GM23338 (cell line): ENCODE data around the gene CYP2C19. TPM values are rescaled to one million over a fixed set of nuclear protein-coding genes. Genes with fewer than 3 reads are reported as not detected.

Experiments
- ATAC-seq: fragments of 200-7000 bp; cut with Tn5 transposase; 3 replicates; pipeline ENCODE4 v1.9.1; 2020
- DNase-seq: peaks from one replicate; pipeline ENCODE4 v3.0.0-alpha.2; 2015; ENCODE audit warnings: low spot score
- H2AFZ ChIP-seq: fragments of 200-600 bp; sonication (generic); 2 replicates; pipeline ENCODE4 v1.8.0; 2016; ENCODE audit warnings: antibody characterized with exemption, mild to moderate bottlenecking, moderate library complexity
- H3F3A ChIP-seq: fragments of 200-600 bp; sonication (generic); replicated peaks from 2 replicates; pipeline ENCODE4 v1.8.0; 2017; ENCODE audit warnings: antibody characterized with exemption, mixed run types, low read depth
- H3K27ac ChIP-seq: fragments of 200-600 bp; sonication (generic); 2 replicates; pipeline ENCODE4 v1.6.1; 2016; ENCODE audit warnings: low read depth
- H3K27me3 ChIP-seq: fragments of 200-600 bp; sonication (generic); 2 replicates; pipeline ENCODE4 v1.8.0; 2016; ENCODE audit warnings: mild to moderate bottlenecking, mixed run types, moderate library complexity; ENCODE audit not compliant: insufficient read depth
- H3K36me3 ChIP-seq: fragments of 200-600 bp; sonication (generic); 2 replicates; pipeline ENCODE4 v1.8.0; 2016; ENCODE audit warnings: mild to moderate bottlenecking; ENCODE audit not compliant: insufficient read depth
- H3K4me1 ChIP-seq: fragments of 200-600 bp; sonication (generic); 2 replicates; pipeline ENCODE4 v1.8.0; 2016; ENCODE audit warnings: mild to moderate bottlenecking, moderate library complexity; ENCODE audit not compliant: insufficient read depth
- H3K4me2 ChIP-seq: fragments of 200-600 bp; sonication (generic); 2 replicates; pipeline ENCODE4 v1.7.1; 2017; ENCODE audit warnings: mixed run types
- H3K4me3 ChIP-seq: fragments of 200-600 bp; sonication (generic); 2 replicates; pipeline ENCODE4 v1.6.1; 2016; ENCODE audit warnings: mixed run types
- H3K79me2 ChIP-seq: fragments of 200-600 bp; sonication (generic); replicated peaks from 2 replicates; pipeline ENCODE4 v1.8.0; 2017; ENCODE audit warnings: mild to moderate bottlenecking; ENCODE audit not compliant: insufficient read depth
- H3K9me2 ChIP-seq: fragments of 200-600 bp; sonication (generic); 2 replicates; pipeline ENCODE4 v1.8.0; 2017; ENCODE audit not compliant: insufficient read depth
- H4K20me1 ChIP-seq: fragments of 200-600 bp; sonication (generic); replicated peaks from 2 replicates; pipeline ENCODE4 v1.8.0; 2017; ENCODE audit warnings: mild to moderate bottlenecking; ENCODE audit not compliant: insufficient read depth
- H3K27ac Mint-ChIP-seq: 2 replicates; pipeline ENCODE4 v1.8.0; 2020; ENCODE audit warnings: inconsistent platforms, mild to moderate bottlenecking, moderate library complexity, mixed read lengths
- H3K27me3 Mint-ChIP-seq: 3 replicates; pipeline ENCODE4 v1.8.0; 2022; ENCODE audit warnings: low read depth, mild to moderate bottlenecking, moderate library complexity, mixed read lengths, inconsistent platforms; ENCODE audit not compliant: insufficient read depth, poor library complexity
- H3K36me3 Mint-ChIP-seq: 3 replicates; pipeline ENCODE4 v1.8.0; 2021; ENCODE audit warnings: low read depth, mild to moderate bottlenecking, inconsistent platforms, moderate library complexity, mixed read lengths
- H3K4me1 Mint-ChIP-seq: 3 replicates; pipeline ENCODE4 v1.8.0; 2020; ENCODE audit warnings: mild to moderate bottlenecking, inconsistent platforms, mixed read lengths
- H3K4me3 Mint-ChIP-seq: 3 replicates; pipeline ENCODE4 v1.8.0; 2021; ENCODE audit warnings: moderate library complexity, mild to moderate bottlenecking, inconsistent platforms, mixed read lengths
- H3K9me3 Mint-ChIP-seq: 3 replicates; pipeline ENCODE4 v1.8.0; 2020; ENCODE audit warnings: moderate library complexity, mild to moderate bottlenecking, inconsistent platforms, mixed read lengths
- CREB1 ChIP-seq: fragments of 250-450 bp; sonication (Bioruptor Pico); IDR thresholded peaks from 2 replicates; pipeline ENCODE4 v1.5.0; 2020; ENCODE audit warnings: low read depth, mild to moderate bottlenecking, moderate library complexity
- CTCF ChIP-seq, 2 experiments: fragments of 200-600 bp in 1 of 2; sonication (generic) in 1 of 2; conservative IDR thresholded peaks; 2 replicates each; pipeline versions ENCODE4 v1.5.1 to v1.6.1; 2016 to 2017; ENCODE audit warnings: antibody characterized with exemption in 2 of 2, low read depth in 2 of 2, mild to moderate bottlenecking in 2 of 2, moderate library complexity in 1 of 2
- ETS1 ChIP-seq: IDR thresholded peaks from 2 replicates; pipeline ENCODE4 v1.6.1; 2016; ENCODE audit warnings: antibody characterized with exemption
- EZH2 ChIP-seq: fragments of 200-600 bp; sonication (generic); IDR thresholded peaks from one replicate; pipeline ENCODE4 v1.8.0; 2017; ENCODE audit warnings: antibody characterized with exemption, mild to moderate bottlenecking, low read depth; ENCODE audit not compliant: unreplicated experiment
- EZH2phosphoT487 ChIP-seq: fragments of 200-600 bp; sonication (generic); IDR thresholded peaks from one replicate; pipeline ENCODE4 v1.8.1; 2018; ENCODE audit warnings: antibody characterized with exemption; ENCODE audit not compliant: unreplicated experiment
- JUNB ChIP-seq: IDR thresholded peaks from one replicate; pipeline ENCODE4 v1.6.1; 2016; ENCODE audit warnings: antibody characterized with exemption; ENCODE audit not compliant: unreplicated experiment
- NANOG ChIP-seq: IDR thresholded peaks from 2 replicates; pipeline ENCODE4 v1.6.1; 2016; ENCODE audit warnings: antibody characterized with exemption, borderline replicate concordance
- POLR2AphosphoS5 ChIP-seq: IDR thresholded peaks from 2 replicates; pipeline ENCODE4 v1.6.1; 2016; ENCODE audit warnings: antibody characterized with exemption, low read depth
- REST ChIP-seq: IDR thresholded peaks from one replicate; pipeline ENCODE4 v1.6.1; 2018; ENCODE audit warnings: antibody characterized with exemption; ENCODE audit not compliant: unreplicated experiment
- STAT1 ChIP-seq: IDR thresholded peaks from one replicate; pipeline ENCODE4 v1.6.1; 2016; ENCODE audit warnings: antibody characterized with exemption; ENCODE audit not compliant: unreplicated experiment
- ZNF114 ChIP-seq: fragments of 250-450 bp; sonication (Bioruptor Pico); IDR thresholded peaks from 2 replicates; pipeline ENCODE4 v1.5.0; 2020; ENCODE audit warnings: mild to moderate bottlenecking, moderate library complexity
- ZNF462 ChIP-seq: fragments of 250-450 bp; sonication (Bioruptor Pico); IDR thresholded peaks from 2 replicates; pipeline ENCODE4 v1.5.0; 2020; ENCODE audit warnings: mild to moderate bottlenecking, moderate library complexity
- polyA plus RNA-seq: library from polyadenylated mRNA; unstranded; fragments of >200 nt; fragmentation: Nextera tagmentation; extraction: Ambion mirVana; gene quantifications from 2 replicates; pipeline ENCODE4 v1.2.1, GENCODE V29; 2016
- total RNA-seq: library from RNA; depleted of rRNA; stranded (reverse); fragments of >200 nt; shearing (Covaris generic); gene quantifications from 2 replicates; pipeline ENCODE4 v1.2.3, GENCODE V29; 2014

CYP2C19 gene
- total and polyA plus RNA-seq, 2 experiments from 2014 or later = 0.21 TPM; not detected in 1

- no peak for ATAC-seq
- no peak for DNase-seq
- Histone ChIP-seq H3K9me2 (no peaks in the 10 kb centered on the region), H3F3A (no peaks in the 10 kb centered on the region), H3K27me3 (no peaks in the 10 kb centered on the region), H4K20me1 (no peaks in the 10 kb centered on the region), H2AFZ (no peak overlapping the region), H3K4me1 (no peaks in the 10 kb centered on the region), H3K79me2 (no peaks in the 10 kb centered on the region), H3K4me3 (no peak overlapping the region), H3K36me3 (no peaks in the 10 kb centered on the region), H3K27ac (no peak overlapping the region), H3K4me2 (no peak overlapping the region)
- TF ChIP-seq ETS1 = no peak
- TF ChIP-seq CTCF (conservative IDR thresholded peaks at IDR 0.05; ENCODE audit: low read depth in 2 of 2) = no peak
- TF ChIP-seq STAT1 = no peak
- TF ChIP-seq POLR2AphosphoS5 = no peak
- TF ChIP-seq NANOG = no peak
- no peak for TF ChIP-seq REST
- TF ChIP-seq JUNB = no peak
- no peak for TF ChIP-seq EZH2phosphoT487
- no peak for TF ChIP-seq EZH2
- TF ChIP-seq ZNF462 (CRISPR knock-in tag) = no peak
- no peak for TF ChIP-seq ZNF114 (CRISPR knock-in tag)
- TF ChIP-seq CREB1 (CRISPR knock-in tag) = no peak
- Mint-ChIP-seq H3K27me3 (peaks cover 3% of the 10 kb centered on the region), H3K27ac (no peak overlapping the region), H3K4me3 (no peak overlapping the region), H3K9me3 (peaks cover 42% of the 10 kb centered on the region), H3K36me3 (peaks cover 17% of the 10 kb centered on the region; the same call in 1 of the 3 replicates), H3K4me1 (no peaks in the 10 kb centered on the region)
Observed at GRCh38 chr10:94902080-94902479, 139.6 kb downstream of the CYP2C19 start.
